PFSK-1 (cell line): Measurements from ENCODE around the gene GRM4.

Experiments
- FOXP2 ChIP-seq: optimal IDR thresholded peaks from 2 replicates; pipeline ENCODE3; 2011; ENCODE audit warnings: borderline replicate concordance, control low read depth, inconsistent platforms; ENCODE audit not compliant: insufficient read depth; ENCODE audit errors: extremely low read length, extremely low read depth
- POLR2AphosphoS5 ChIP-seq: IDR thresholded peaks from 2 replicates; pipeline ENCODE4 v1.6.1; 2012; ENCODE audit warnings: low read depth, mild to moderate bottlenecking, control low read depth, low read length, moderate library complexity
- REST ChIP-seq, 2 experiments: IDR thresholded peaks; 2 replicates each; pipeline versions ENCODE4 v1.6.1 to v1.8.0; 2011 to 2012; ENCODE audit warnings: low read depth in 2 of 2, low read length in 2 of 2, control low read depth in 1 of 2, inconsistent platforms in 1 of 2, mild to moderate bottlenecking in 1 of 2, moderate library complexity in 1 of 2; ENCODE audit not compliant: insufficient read depth in 1 of 2
- SIN3A ChIP-seq: IDR thresholded peaks from 2 replicates; pipeline ENCODE4 v1.6.1; 2012; ENCODE audit warnings: mild to moderate bottlenecking, low read length, moderate library complexity, borderline replicate concordance; ENCODE audit not compliant: insufficient read depth
- TAF1 ChIP-seq: IDR thresholded peaks from 2 replicates; pipeline ENCODE4 v1.6.1; 2012; ENCODE audit warnings: low read length, control low read depth, borderline replicate concordance; ENCODE audit not compliant: insufficient read depth

Gene GRM4

GRCh38 chr6:34041385-34041784 lies 104.5 kb downstream of the GRM4 start:
- TF ChIP-seq REST (IDR thresholded peaks at IDR 0.05; ENCODE audit: insufficient read depth in 1 of 2, low read depth in 2 of 2, low read length in 2 of 2) (no peak), POLR2AphosphoS5 (no peak), FOXP2 (no peak), SIN3A (no peak), TAF1 (no peak)

- TF ChIP-seq FOXP2 (no peak), POLR2AphosphoS5 (no peak), TAF1 (no peak), REST (IDR thresholded peaks at IDR 0.05; ENCODE audit: insufficient read depth in 1 of 2, low read depth in 2 of 2, low read length in 2 of 2) (no peak), SIN3A (no peak)
Measured at GRCh38 chr6:34039943-34040342, 105.9 kb downstream of the GRM4 start.

GRCh38 chr6:34037151-34037550 lies 108.7 kb downstream of the GRM4 start:
- TF ChIP-seq REST (IDR thresholded peaks at IDR 0.05; ENCODE audit: insufficient read depth in 1 of 2, low read depth in 2 of 2, low read length in 2 of 2) (no peak), FOXP2 (no peak), TAF1 (no peak), SIN3A (no peak), POLR2AphosphoS5 (no peak)

- TF ChIP-seq POLR2AphosphoS5 (no peak), TAF1 (no peak), SIN3A (no peak), REST (IDR thresholded peaks at IDR 0.05; ENCODE audit: insufficient read depth in 1 of 2, low read depth in 2 of 2, low read length in 2 of 2) (no peak), FOXP2 (no peak)
Measured at GRCh38 chr6:34036357-34037069, 109.4 kb downstream of the GRM4 start.
